HAP-1 (cell line): ENCODE data around the gene C3orf18.

ENCODE experiments used
- DNase-seq, 2 experiments: peaks; one replicate each; pipeline ENCODE4 v3.0.0-alpha.2; 2016 to 2020; ENCODE audit warnings: low spot score in 2 of 2
- H3K27me3 ChIP-seq: fragments of 250-450 bp; sonication (Bioruptor Pico); 2 replicates; pipeline ENCODE4 v1.5.1; 2020; ENCODE audit warnings: low read depth, mild to moderate bottlenecking, moderate library complexity
- H3K36me3 ChIP-seq: fragments of 250-450 bp; sonication (Bioruptor Pico); replicated peaks from 2 replicates; pipeline ENCODE4 v1.5.1; 2020; ENCODE audit warnings: mild to moderate bottlenecking
- H3K4me1 ChIP-seq: fragments of 250-450 bp; sonication (Bioruptor Pico); 2 replicates; pipeline ENCODE4 v1.5.1; 2020; ENCODE audit warnings: mild to moderate bottlenecking
- H3K4me3 ChIP-seq: fragments of 250-450 bp; sonication (Bioruptor Pico); 2 replicates; pipeline ENCODE4 v1.5.1; 2020; ENCODE audit warnings: mild to moderate bottlenecking, moderate library complexity
- H3K9me3 ChIP-seq: fragments of 250-450 bp; sonication (Bioruptor Pico); 2 replicates; pipeline ENCODE4 v1.5.1; 2020; ENCODE audit warnings: mild to moderate bottlenecking, moderate library complexity
- in situ Hi-C: fragments of 300-500 bp; cut with MboI; formaldehyde crosslinking; loops from 3 replicates; pipeline ENCODE4 v1.14.3; 2020; ENCODE audit warnings: low sequenced_read_pairs, inconsistent platforms, mixed read lengths

Gene C3orf18

GRCh38 chr3:50599115-50599715, 31.7 kb upstream of the C3orf18 start:
- in situ Hi-C loops = no loop called here
- no peaks in the 10 kb centered on the region for H3K9me3 ChIP-seq
- no peaks in the 10 kb centered on the region for H3K4me1 ChIP-seq
- H3K4me3 ChIP-seq = no peak overlapping the region
- no peak for DNase-seq
- no peaks in the 10 kb centered on the region for H3K36me3 ChIP-seq
- no peaks in the 10 kb centered on the region for H3K27me3 ChIP-seq

- no peak for DNase-seq
- H3K4me3 ChIP-seq = no peak overlapping the region
- H3K36me3 ChIP-seq = no peaks in the 10 kb centered on the region
- no peaks in the 10 kb centered on the region for H3K27me3 ChIP-seq
- no peaks in the 10 kb centered on the region for H3K9me3 ChIP-seq
- in situ Hi-C loops = no loop called here
- no peaks in the 10 kb centered on the region for H3K4me1 ChIP-seq
These were observed 26.8 kb upstream of the C3orf18 start for GRCh38 chr3:50594253-50594785.

GRCh38 chr3:50592568-50592967, 25.0 kb upstream of the C3orf18 start:
- Histone ChIP-seq H3K4me3 (no peak overlapping the region), H3K36me3 (no peaks in the 10 kb centered on the region), H3K9me3 (no peaks in the 10 kb centered on the region), H3K27me3 (no peaks in the 10 kb centered on the region), H3K4me1 (no peaks in the 10 kb centered on the region)
- in situ Hi-C loops = no loop called here
- no peak for DNase-seq

GRCh38 chr3:50591196-50591741, 23.7 kb upstream of the C3orf18 start:
- H3K36me3 ChIP-seq = no peaks in the 10 kb centered on the region
- H3K4me3 ChIP-seq = no peak overlapping the region
- DNase-seq = no peak
- H3K27me3 ChIP-seq = no peaks in the 10 kb centered on the region
- no peaks in the 10 kb centered on the region for H3K9me3 ChIP-seq
- no peaks in the 10 kb centered on the region for H3K4me1 ChIP-seq
- in situ Hi-C loops = no loop called here

- no peaks in the 10 kb centered on the region for H3K27me3 ChIP-seq
- no peaks in the 10 kb centered on the region for H3K9me3 ChIP-seq
- H3K4me3 ChIP-seq = no peak overlapping the region
- peaks cover under 1% of the 10 kb centered on the region; the same call in 1 of the 2 replicates for H3K36me3 ChIP-seq
- no peaks in the 10 kb centered on the region for H3K4me1 ChIP-seq
- in situ Hi-C loops = no loop called here
- no peak for DNase-seq
These were observed 21.3 kb upstream of the C3orf18 start for GRCh38 chr3:50588759-50589433.

GRCh38 chr3:50587806-50588758, 20.5 kb upstream of the C3orf18 start:
- peaks cover 5% of the 10 kb centered on the region; the same call in 1 of the 2 replicates for H3K36me3 ChIP-seq
- no peaks in the 10 kb centered on the region for H3K4me1 ChIP-seq
- H3K4me3 ChIP-seq = no peak overlapping the region
- H3K27me3 ChIP-seq = no peaks in the 10 kb centered on the region
- no peak for DNase-seq
- no peaks in the 10 kb centered on the region for H3K9me3 ChIP-seq
- in situ Hi-C loops = no loop called here

- DNase-seq = no peak
- in situ Hi-C loops = no loop called here
- no peaks in the 10 kb centered on the region for H3K9me3 ChIP-seq
- H3K27me3 ChIP-seq = no peaks in the 10 kb centered on the region
- H3K4me3 ChIP-seq = no peak overlapping the region
- H3K36me3 ChIP-seq = peaks cover 5% of the 10 kb centered on the region; the same call in 1 of the 2 replicates
- no peaks in the 10 kb centered on the region for H3K4me1 ChIP-seq
These were observed 19.8 kb upstream of the C3orf18 start for GRCh38 chr3:50587373-50587772.

- DNase-seq = no peak
- peaks cover 5% of the 10 kb centered on the region; the same call in 1 of the 2 replicates for H3K36me3 ChIP-seq
- no peaks in the 10 kb centered on the region for H3K4me1 ChIP-seq
- H3K27me3 ChIP-seq = no peaks in the 10 kb centered on the region
- H3K9me3 ChIP-seq = no peaks in the 10 kb centered on the region
- in situ Hi-C loops = no loop called here
- no peak overlapping the region for H3K4me3 ChIP-seq
These were observed 19.2 kb upstream of the C3orf18 start for GRCh38 chr3:50586763-50587070.

GRCh38 chr3:50585919-50586762, 18.6 kb upstream of the C3orf18 start:
- Histone ChIP-seq H3K4me1 (no peaks in the 10 kb centered on the region), H3K36me3 (peaks cover 8% of the 10 kb centered on the region; the same call in 1 of the 2 replicates), H3K27me3 (no peaks in the 10 kb centered on the region), H3K9me3 (no peaks in the 10 kb centered on the region), H3K4me3 (no peak overlapping the region)
- in situ Hi-C loops = no loop called here
- DNase-seq = no peak

GRCh38 chr3:50584391-50584790, 16.8 kb upstream of the C3orf18 start:
- H3K27me3 ChIP-seq = no peaks in the 10 kb centered on the region
- in situ Hi-C loops = no loop called here
- peaks cover 8% of the 10 kb centered on the region; the same call in 1 of the 2 replicates for H3K36me3 ChIP-seq
- H3K4me3 ChIP-seq = no peak overlapping the region
- no peaks in the 10 kb centered on the region for H3K9me3 ChIP-seq
- no peaks in the 10 kb centered on the region for H3K4me1 ChIP-seq
- no peak for DNase-seq

- no peaks in the 10 kb centered on the region for H3K27me3 ChIP-seq
- H3K9me3 ChIP-seq = no peaks in the 10 kb centered on the region
- no peaks in the 10 kb centered on the region for H3K4me1 ChIP-seq
- H3K36me3 ChIP-seq = peaks cover 8% of the 10 kb centered on the region; the same call in 1 of the 2 replicates
- in situ Hi-C loops = no loop called here
- DNase-seq = no peak
- H3K4me3 ChIP-seq = no peak overlapping the region
These were observed 16.4 kb upstream of the C3orf18 start for GRCh38 chr3:50583897-50584296.

GRCh38 chr3:50582083-50582482, 14.5 kb upstream of the C3orf18 start:
- Histone ChIP-seq H3K27me3 (no peaks in the 10 kb centered on the region), H3K4me1 (no peaks in the 10 kb centered on the region), H3K4me3 (no peak overlapping the region), H3K36me3 (peaks cover 14% of the 10 kb centered on the region; the same call in 1 of the 2 replicates), H3K9me3 (no peaks in the 10 kb centered on the region)
- in situ Hi-C loops = no loop called here
- DNase-seq = no peak

- Histone ChIP-seq H3K36me3 (peaks cover 18% of the 10 kb centered on the region; the same call in 1 of the 2 replicates), H3K4me1 (no peaks in the 10 kb centered on the region), H3K27me3 (no peaks in the 10 kb centered on the region), H3K9me3 (no peaks in the 10 kb centered on the region), H3K4me3 (no peak overlapping the region)
- in situ Hi-C loops = no loop called here
- DNase-seq = no peak
These were observed 13.9 kb upstream of the C3orf18 start for GRCh38 chr3:50581459-50581842.
